Chondrocyte (in vitro differentiated cells): ENCODE data around the gene INPP5A. TPM values are rescaled to one million over a fixed set of nuclear protein-coding genes. Genes with fewer than 3 reads are reported as not detected.
A peak's percentile ranks its signal among the peaks of the same experiment; 100 is the strongest.

ENCODE experiments used
- DNase-seq: peaks from one replicate; pipeline ENCODE4 v3.0.0; 2021; ENCODE audit warnings: mixed read lengths, low spot score
- H3K27ac Mint-ChIP-seq: one replicate; pipeline ENCODE4 v1.8.0; 2021; ENCODE audit warnings: mild to moderate bottlenecking, moderate library complexity, mixed read lengths; ENCODE audit not compliant: unreplicated experiment
- H3K27me3 Mint-ChIP-seq: 2 replicates; pipeline ENCODE4 v1.8.0; 2021; ENCODE audit warnings: low read depth, mixed read lengths
- H3K36me3 Mint-ChIP-seq: 2 replicates; pipeline ENCODE4 v1.8.0; 2021; ENCODE audit warnings: low read depth, mixed read lengths
- H3K4me1 Mint-ChIP-seq: 2 replicates; pipeline ENCODE4 v1.8.0; 2021; ENCODE audit warnings: low read depth, mild to moderate bottlenecking, mixed read lengths
- H3K4me3 Mint-ChIP-seq: one replicate; pipeline ENCODE4 v1.8.0; 2021; ENCODE audit warnings: mild to moderate bottlenecking, moderate library complexity, mixed read lengths; ENCODE audit not compliant: unreplicated experiment
- H3K9me3 Mint-ChIP-seq: 2 replicates; pipeline ENCODE4 v1.8.0; 2021; ENCODE audit warnings: low read depth, mixed read lengths
- total RNA-seq: library from RNA; stranded (reverse); gene quantifications from 3 replicates; pipeline ENCODE4 v1.2.1, GENCODE V29; 2021
- TF ChIP-seq, protein P1 (sequence below): fragments of 200-600 bp; sonication (generic); IDR thresholded peaks from 2 replicates; pipeline ENCODE4 v1.5.0; 2021; ENCODE audit warnings: antibody characterized with exemption, mild to moderate bottlenecking, moderate library complexity

Gene INPP5A
- total RNA-seq, 1 donor from 2014 or later, result 40.6 TPM

GRCh38 chr10:132547421-132547861 is 9.9 kb downstream of the INPP5A start:
- TF ChIP-seq, protein P1, sequence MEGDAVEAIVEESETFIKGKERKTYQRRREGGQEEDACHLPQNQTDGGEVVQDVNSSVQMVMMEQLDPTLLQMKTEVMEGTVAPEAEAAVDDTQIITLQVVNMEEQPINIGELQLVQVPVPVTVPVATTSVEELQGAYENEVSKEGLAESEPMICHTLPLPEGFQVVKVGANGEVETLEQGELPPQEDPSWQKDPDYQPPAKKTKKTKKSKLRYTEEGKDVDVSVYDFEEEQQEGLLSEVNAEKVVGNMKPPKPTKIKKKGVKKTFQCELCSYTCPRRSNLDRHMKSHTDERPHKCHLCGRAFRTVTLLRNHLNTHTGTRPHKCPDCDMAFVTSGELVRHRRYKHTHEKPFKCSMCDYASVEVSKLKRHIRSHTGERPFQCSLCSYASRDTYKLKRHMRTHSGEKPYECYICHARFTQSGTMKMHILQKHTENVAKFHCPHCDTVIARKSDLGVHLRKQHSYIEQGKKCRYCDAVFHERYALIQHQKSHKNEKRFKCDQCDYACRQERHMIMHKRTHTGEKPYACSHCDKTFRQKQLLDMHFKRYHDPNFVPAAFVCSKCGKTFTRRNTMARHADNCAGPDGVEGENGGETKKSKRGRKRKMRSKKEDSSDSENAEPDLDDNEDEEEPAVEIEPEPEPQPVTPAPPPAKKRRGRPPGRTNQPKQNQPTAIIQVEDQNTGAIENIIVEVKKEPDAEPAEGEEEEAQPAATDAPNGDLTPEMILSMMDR, result no peak
- Mint-ChIP-seq H3K27me3 (no peaks in the 10 kb centered on the region), H3K36me3 (peaks cover 1% of the 10 kb centered on the region), H3K4me3 (no peak overlapping the region), H3K4me1 (peaks cover 21% of the 10 kb centered on the region), H3K9me3 (no peaks in the 10 kb centered on the region), H3K27ac (no peak overlapping the region)
- DNase-seq, result peak; percentile 83

- no peaks in the 10 kb centered on the region for H3K36me3 Mint-ChIP-seq
- H3K9me3 Mint-ChIP-seq, result no peaks in the 10 kb centered on the region
- peaks cover 17% of the 10 kb centered on the region for H3K4me1 Mint-ChIP-seq
- DNase-seq, result peak; percentile 77
- H3K4me3 Mint-ChIP-seq, result no peak overlapping the region
- no peaks in the 10 kb centered on the region for H3K27me3 Mint-ChIP-seq
- TF ChIP-seq, protein P1, result no peak
- no peak overlapping the region for H3K27ac Mint-ChIP-seq
These were observed 10.7 kb downstream of the INPP5A start for GRCh38 chr10:132548106-132548823.

DNA sequence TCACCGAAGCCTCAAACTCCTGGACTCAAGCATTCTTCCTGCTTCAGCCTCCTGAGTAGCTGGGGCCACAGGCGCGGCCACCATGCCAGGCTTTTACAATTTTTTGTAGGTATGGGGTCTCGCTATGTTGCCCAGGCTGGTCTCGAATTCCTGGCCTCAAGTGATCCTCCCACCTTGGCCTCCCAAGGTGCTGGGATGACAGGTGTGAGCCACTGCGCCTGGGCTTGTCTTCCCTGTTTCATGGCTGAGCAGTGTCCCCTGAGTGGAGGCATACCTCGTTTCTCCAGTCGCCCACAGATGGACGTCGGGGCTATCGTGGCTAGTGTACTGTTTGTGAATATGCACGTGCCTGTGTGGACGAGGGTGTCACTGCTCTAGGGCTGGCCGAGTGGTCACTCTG is 11.3 kb downstream of the INPP5A start:
- no peaks in the 10 kb centered on the region for H3K36me3 Mint-ChIP-seq
- no peaks in the 10 kb centered on the region for H3K27me3 Mint-ChIP-seq
- H3K9me3 Mint-ChIP-seq, result no peaks in the 10 kb centered on the region
- no peak overlapping the region for H3K27ac Mint-ChIP-seq
- TF ChIP-seq, protein P1, result no peak
- peak; percentile 58 for DNase-seq
- peaks cover 17% of the 10 kb centered on the region for H3K4me1 Mint-ChIP-seq
- H3K4me3 Mint-ChIP-seq, result no peak overlapping the region

- Mint-ChIP-seq H3K4me3 (no peak overlapping the region), H3K27me3 (no peaks in the 10 kb centered on the region), H3K27ac (no peak overlapping the region), H3K9me3 (no peaks in the 10 kb centered on the region), H3K4me1 (peaks cover 16% of the 10 kb centered on the region), H3K36me3 (no peaks in the 10 kb centered on the region)
- TF ChIP-seq, protein P1, result no peak
- DNase-seq, result peak; percentile 81
These were observed 11.8 kb downstream of the INPP5A start for GRCh38 chr10:132549371-132549770.

DNA sequence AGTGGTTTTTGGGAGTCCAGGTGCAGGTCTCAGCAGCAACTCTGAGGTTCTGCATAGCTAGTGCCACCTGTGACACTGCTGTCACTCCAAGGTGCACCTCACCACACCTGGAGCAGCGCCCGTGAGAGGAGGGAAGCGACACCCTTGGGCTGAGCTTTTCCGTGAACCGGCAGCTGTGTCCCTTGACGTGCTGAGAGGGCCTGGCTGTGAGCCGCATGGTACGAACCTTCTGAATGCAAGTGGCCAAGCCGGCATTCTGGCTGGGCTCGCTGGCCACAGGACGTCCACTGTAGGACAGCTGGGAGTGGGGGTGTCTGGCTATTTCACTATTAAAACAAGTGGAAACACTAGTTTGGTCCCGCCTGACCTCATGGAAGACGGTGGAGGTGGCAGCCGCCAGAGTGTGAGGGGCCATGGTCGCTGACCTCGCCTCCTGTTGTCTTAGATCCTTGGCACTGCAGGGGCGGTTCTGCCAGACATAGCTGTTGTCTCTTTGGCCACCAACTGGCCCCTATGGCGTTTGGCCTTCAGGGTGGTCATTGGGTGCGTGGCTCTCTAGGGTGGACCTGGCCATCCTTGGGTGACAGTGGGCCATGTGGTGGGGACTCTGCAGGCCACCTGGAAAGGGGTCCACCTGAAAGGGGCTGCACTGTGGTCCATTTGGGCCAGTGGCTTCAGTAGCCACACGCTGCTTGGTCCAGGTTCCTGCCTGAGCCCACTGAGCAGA is 12.9 kb downstream of the INPP5A start:
- peak; percentile 74 for DNase-seq
- Mint-ChIP-seq H3K27ac (no peak overlapping the region), H3K9me3 (no peaks in the 10 kb centered on the region), H3K4me3 (no peak overlapping the region), H3K4me1 (peaks cover 7% of the 10 kb centered on the region), H3K27me3 (no peaks in the 10 kb centered on the region), H3K36me3 (no peaks in the 10 kb centered on the region)
- TF ChIP-seq, protein P1, result no peak
